NCI-H510A (cell line): ENCODE data around the gene KRTDAP.
"Not testable (repeated sequence)": the region's sequence is repeated elsewhere in the genome, so short reads cannot be mapped to it uniquely, and the experiment has no call there.

Source experiments
- DNase-seq: peaks from one replicate; lab custom pipeline; 2025; lab: John Stamatoyannopoulos, UW

Gene KRTDAP

GRCh38 chr19:35484252-35485036 is 5.8 kb downstream of the KRTDAP start:
- DNase-seq = no peak

- DNase-seq = no peak
These were observed 7.2 kb downstream of the KRTDAP start for GRCh38 chr19:35483089-35483488.

GRCh38 chr19:35478794-35479677 is 11.2 kb downstream of the KRTDAP start:
- DNase-seq = no peak

- DNase-seq = no peak
These were observed 14.1 kb downstream of the KRTDAP start for GRCh38 chr19:35476149-35476548.

GRCh38 chr19:35474594-35474993 is 15.7 kb downstream of the KRTDAP start:
- not testable (repeated sequence) for DNase-seq

GRCh38 chr19:35474104-35474503 is 16.2 kb downstream of the KRTDAP start:
- DNase-seq = no peak

- no peak for DNase-seq
These were observed 18.3 kb downstream of the KRTDAP start for GRCh38 chr19:35471946-35472345.

- not testable (repeated sequence) for DNase-seq
These were observed 19.2 kb downstream of the KRTDAP start for GRCh38 chr19:35471075-35471474.

GRCh38 chr19:35470128-35470527 is 20.1 kb downstream of the KRTDAP start:
- no peak for DNase-seq

- no peak for DNase-seq
These were observed 21.6 kb downstream of the KRTDAP start for GRCh38 chr19:35468637-35469036.

GRCh38 chr19:35466259-35466658 is 24.0 kb downstream of the KRTDAP start:
- DNase-seq = no peak

- DNase-seq = not testable (repeated sequence)
These were observed 27.3 kb downstream of the KRTDAP start for GRCh38 chr19:35462956-35463355.

- DNase-seq = no peak
These were observed 27.7 kb downstream of the KRTDAP start for GRCh38 chr19:35462476-35462953.

- not testable (repeated sequence) for DNase-seq
These were observed 28.5 kb downstream of the KRTDAP start for GRCh38 chr19:35461788-35462187.

- no peak for DNase-seq
These were observed 29.2 kb downstream of the KRTDAP start for GRCh38 chr19:35461060-35461459.

- DNase-seq = no peak
These were observed 29.7 kb downstream of the KRTDAP start for GRCh38 chr19:35460608-35461007.

- DNase-seq = no peak
These were observed 30.7 kb downstream of the KRTDAP start for GRCh38 chr19:35459414-35460082.

GRCh38 chr19:35458731-35459391 is 31.4 kb downstream of the KRTDAP start:
- no peak for DNase-seq

- no peak for DNase-seq
These were observed 32.1 kb downstream of the KRTDAP start for GRCh38 chr19:35458192-35458591.

GRCh38 chr19:35457173-35457572 is 33.1 kb downstream of the KRTDAP start:
- DNase-seq = no peak

GRCh38 chr19:35455616-35456201 is 34.6 kb downstream of the KRTDAP start:
- no peak for DNase-seq
